B cell (primary cell): ENCODE measurements around the gene CDK18. TPM values are rescaled to one million over a fixed set of nuclear protein-coding genes. Genes with fewer than 3 reads are reported as not detected.

Source experiments
- ATAC-seq: fragments of 200-7000 bp; cut with Tn5 transposase; one replicate; pipeline ENCODE4 v1.10.0; 2021; ENCODE audit warnings: low read depth, mild to moderate bottlenecking, moderate number of reproducible peaks, moderate library complexity
- CTCF ChIA-PET: fragments of 350-600 bp; sonication (Branson Sonifier 250); formaldehyde crosslinking; loops from one replicate; lab custom pipeline; 2021; ENCODE audit warnings: antibody characterized with exemption, inconsistent platforms; lab: Charles Lee
- POLR2A ChIA-PET: fragments of 350-600 bp; sonication (Branson Sonifier 250); formaldehyde crosslinking; loops from one replicate; lab custom pipeline; 2021; ENCODE audit warnings: antibody characterized with exemption; lab: Charles Lee
- DNase-seq: peaks from one replicate; pipeline ENCODE4 v3.0.0; 2013
- H2AFZ ChIP-seq: 2 replicates; pipeline ENCODE4 v1.6.1; 2012; ENCODE audit warnings: mild to moderate bottlenecking, low read depth, low read length; ENCODE audit not compliant: insufficient read depth, poor library complexity, severe bottlenecking
- H3K27ac ChIP-seq, 2 donors: 1 replicate in 1 of 2; 2 replicates in 1 of 2; pipeline ENCODE4 v1.5.1; 2012 to 2013; ENCODE audit warnings: low read length in 2 of 2, mild to moderate bottlenecking in 2 of 2, moderate library complexity in 1 of 2
- H3K27me3 ChIP-seq, 4 experiments: fragments of 200-600 bp in 1 of 4; sonication (generic) in 1 of 4; replicated peaks in 1 of 4; 1 replicate in 2 of 4; 2 replicates in 2 of 4; pipeline versions ENCODE4 v1.6.1 to v1.7.0; 2013 to 2016; ENCODE audit warnings: low read length in 3 of 4, mild to moderate bottlenecking in 2 of 4, mixed read lengths in 1 of 4, moderate library complexity in 1 of 4; ENCODE audit not compliant: insufficient read depth in 4 of 4, control insufficient read depth in 3 of 4; ENCODE audit errors: control extremely low read depth in 1 of 4
- H3K36me3 ChIP-seq, 2 experiments: replicated peaks in 1 of 2; 1 replicate in 1 of 2; 2 replicates in 1 of 2; pipeline versions ENCODE4 v1.6.1 to v1.7.1; 2013; ENCODE audit warnings: low read length in 1 of 2; ENCODE audit not compliant: insufficient read depth in 2 of 2, control insufficient read depth in 1 of 2; ENCODE audit errors: control extremely low read depth in 1 of 2, extremely low read depth in 1 of 2
- H3K4me1 ChIP-seq, 2 donors: fragments of 200-600 bp in 1 of 2; sonication (generic) in 1 of 2; 1 replicate in 1 of 2; 2 replicates in 1 of 2; pipeline versions ENCODE4 v1.5.1 to v1.6.1; 2013 to 2017; ENCODE audit warnings: low read length in 2 of 2; ENCODE audit not compliant: control insufficient read depth in 2 of 2, insufficient read depth in 2 of 2
- H3K4me2 ChIP-seq: replicated peaks from 2 replicates; pipeline ENCODE3; 2012; ENCODE audit warnings: mild to moderate bottlenecking, low read depth, low read length; ENCODE audit not compliant: poor library complexity, severe bottlenecking
- H3K4me3 ChIP-seq, 5 experiments: fragments of 200-600 bp in 1 of 5; sonication (generic) in 1 of 5; 1 replicate in 3 of 5; 2 replicates in 2 of 5; pipeline versions ENCODE4 v1.5.1 to v1.7.0; 2011 to 2016; ENCODE audit warnings: low read length in 4 of 5, mild to moderate bottlenecking in 4 of 5, low read depth in 2 of 5, control low read depth in 1 of 5, moderate library complexity in 1 of 5; ENCODE audit not compliant: insufficient read depth in 1 of 5; ENCODE audit errors: control extremely low read depth in 1 of 5, extremely low read depth in 1 of 5
- H3K79me2 ChIP-seq: fragments of 200-600 bp; sonication (generic); one replicate; pipeline ENCODE4 v1.6.0; 2016; ENCODE audit warnings: low read length; ENCODE audit not compliant: control insufficient read depth, insufficient read depth
- H3K9ac ChIP-seq: fragments of 200-600 bp; sonication (generic); 2 replicates; pipeline ENCODE4 v1.6.1; 2017; ENCODE audit warnings: mild to moderate bottlenecking, low read length, moderate library complexity
- H3K9me3 ChIP-seq, 3 donors: one replicate each; pipeline versions ENCODE4 v1.6.1 to v1.7.1; 2013; ENCODE audit warnings: low read length in 2 of 3; ENCODE audit not compliant: control insufficient read depth in 2 of 3, insufficient read depth in 1 of 3; ENCODE audit errors: control extremely low read depth in 1 of 3
- H4K20me1 ChIP-seq: 2 replicates; pipeline ENCODE4 v1.6.0; 2012; ENCODE audit warnings: mild to moderate bottlenecking, low read length; ENCODE audit not compliant: insufficient read depth, control insufficient read depth, poor library complexity, severe bottlenecking
- H3K27ac Mint-ChIP-seq: one replicate; pipeline ENCODE4 v1.8.0; 2021; ENCODE audit warnings: mixed read lengths
- H3K27me3 Mint-ChIP-seq: one replicate; pipeline ENCODE4 v1.8.0; 2021; ENCODE audit warnings: mixed read lengths
- H3K4me1 Mint-ChIP-seq: one replicate; pipeline ENCODE4 v1.8.0; 2021; ENCODE audit warnings: mixed read lengths
- H3K4me3 Mint-ChIP-seq: one replicate; pipeline ENCODE4 v1.8.0; 2021; ENCODE audit warnings: mixed read lengths
- H3K9me3 Mint-ChIP-seq: one replicate; pipeline ENCODE4 v1.8.0; 2022; ENCODE audit warnings: mixed read lengths; ENCODE audit not compliant: insufficient read depth
- EZH2 ChIP-seq: IDR thresholded peaks from 2 replicates; pipeline ENCODE4 v1.6.1; 2012; ENCODE audit warnings: borderline replicate concordance, low read depth, mild to moderate bottlenecking, moderate library complexity, low read length; ENCODE audit not compliant: insufficient read depth, poor library complexity, severe bottlenecking
- WGBS: methylation state at CpG from one replicate; pipeline ENCODE4 v1.1.5; 2013; ENCODE audit warnings: missing lambda C conversion rate; ENCODE audit not compliant: insufficient coverage; 5-methylcytosine and 5-hydroxymethylcytosine counted together
- intact Hi-C: fragments of 100-400 bp; cut with micrococcal nuclease; formaldehyde crosslinking; loops from one replicate; pipeline ENCODE4 v1.10.0; 2022
- polyA plus RNA-seq: library from polyadenylated mRNA; depleted of rRNA; stranded (reverse); fragments of >200 nt; gene quantifications from 2 replicates; pipeline ENCODE4 v1.2.3, GENCODE V29; 2012
- total RNA-seq, 2 donors: library from RNA; stranded (reverse); fragments of 120-200 nt in 1 of 2; gene quantifications; 1 replicate in 1 of 2; 2 replicates in 1 of 2; pipeline versions ENCODE4 v1.2.3 to v1.2.4, GENCODE V29; 2013 to 2022
- TF ChIP-seq, protein P1 (sequence below): fragments of 200-600 bp; IDR thresholded peaks from one replicate; pipeline ENCODE4 v1.8.0; 2022; ENCODE audit warnings: antibody characterized with exemption, mild to moderate bottlenecking

Gene CDK18
- total and polyA plus RNA-seq, 2 donors (not counting 1 experiment from before 2014, with no cell fraction given): 3.8 to 4.7 TPM

DNA sequence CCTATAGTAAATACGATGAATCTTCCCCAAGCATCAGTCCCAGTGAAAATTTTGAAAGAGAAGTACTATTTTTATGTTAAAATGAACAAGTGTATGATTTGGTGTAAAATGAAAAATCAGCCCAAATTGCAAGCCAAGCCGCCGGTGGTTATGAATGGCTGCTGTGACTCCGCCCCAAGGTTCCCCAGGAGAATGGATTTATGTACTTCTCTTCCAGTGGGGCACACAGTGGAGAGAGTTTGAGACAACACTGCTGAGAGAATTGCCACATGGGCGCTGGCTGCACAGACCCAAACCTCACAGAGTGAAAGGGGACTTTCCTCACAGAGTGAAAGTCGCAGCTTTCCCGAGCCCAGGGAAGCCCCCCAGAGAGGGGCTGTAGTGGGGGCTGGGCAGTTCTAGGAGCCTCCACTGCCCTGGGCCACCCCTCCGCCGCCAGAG, 24.0 kb downstream of the CDK18 start:
- Histone ChIP-seq H3K4me3 (no peak overlapping the region), H3K79me2 (no peaks in the 10 kb centered on the region), H3K4me2 (peak overlapping the region; percentile 88), H3K9me3 (no peaks in the 10 kb centered on the region), H3K4me1 (peaks cover 4 to 10% of the 10 kb centered on the region in 2 donors), H3K27me3 (peaks cover 0 to 2% (median 0%) of the 10 kb centered on the region in 4 experiments), H4K20me1 (no peaks in the 10 kb centered on the region), H3K36me3 (no peaks in the 10 kb centered on the region), H3K27ac (no peak overlapping the region), H3K9ac (no peak overlapping the region), H2AFZ (no peak overlapping the region)
- WGBS: 72% methylated on average over 8 of the region's 9 CpGs
- DNase-seq (no peak), ATAC-seq (no peak)
- ChIA-PET POLR2A (no interaction called here), CTCF (interaction anchor here (0.5 to 11.7 kb wide), 29 partner anchors 7 to 449 kb away, joined by 3 to 278 read pairs (median 4); partner anchors contain the start of gene ELK4)
- peaks cover 6% of the 10 kb centered on the region for H3K27me3 Mint-ChIP-seq
- H3K27ac Mint-ChIP-seq: no peak overlapping the region
- H3K9me3 Mint-ChIP-seq: no peaks in the 10 kb centered on the region
- peaks cover 7% of the 10 kb centered on the region for H3K4me1 Mint-ChIP-seq
- peak overlapping the region; percentile 41 for H3K4me3 Mint-ChIP-seq
- intact Hi-C loops: loop anchor here (2.0 kb wide), 1 partner anchor 64 kb away; no protein-coding TSS in a partner anchor
- TF ChIP-seq, protein P1, sequence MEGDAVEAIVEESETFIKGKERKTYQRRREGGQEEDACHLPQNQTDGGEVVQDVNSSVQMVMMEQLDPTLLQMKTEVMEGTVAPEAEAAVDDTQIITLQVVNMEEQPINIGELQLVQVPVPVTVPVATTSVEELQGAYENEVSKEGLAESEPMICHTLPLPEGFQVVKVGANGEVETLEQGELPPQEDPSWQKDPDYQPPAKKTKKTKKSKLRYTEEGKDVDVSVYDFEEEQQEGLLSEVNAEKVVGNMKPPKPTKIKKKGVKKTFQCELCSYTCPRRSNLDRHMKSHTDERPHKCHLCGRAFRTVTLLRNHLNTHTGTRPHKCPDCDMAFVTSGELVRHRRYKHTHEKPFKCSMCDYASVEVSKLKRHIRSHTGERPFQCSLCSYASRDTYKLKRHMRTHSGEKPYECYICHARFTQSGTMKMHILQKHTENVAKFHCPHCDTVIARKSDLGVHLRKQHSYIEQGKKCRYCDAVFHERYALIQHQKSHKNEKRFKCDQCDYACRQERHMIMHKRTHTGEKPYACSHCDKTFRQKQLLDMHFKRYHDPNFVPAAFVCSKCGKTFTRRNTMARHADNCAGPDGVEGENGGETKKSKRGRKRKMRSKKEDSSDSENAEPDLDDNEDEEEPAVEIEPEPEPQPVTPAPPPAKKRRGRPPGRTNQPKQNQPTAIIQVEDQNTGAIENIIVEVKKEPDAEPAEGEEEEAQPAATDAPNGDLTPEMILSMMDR: no peak
- no peak for TF ChIP-seq EZH2
